HL-60 (cell line): ENCODE measurements around the gene KCNQ1.

ENCODE experiments used
- DNase-seq, 2 experiments: peaks; one replicate each; pipeline ENCODE4 v3.0.0-alpha.2; 2010 to 2020; ENCODE audit warnings: low read depth in 1 of 2, low spot score in 1 of 2
- H3K27ac ChIP-seq: fragments of 250-450 bp; sonication (Bioruptor Pico); replicated peaks from 2 replicates; pipeline ENCODE4 v1.5.1; 2020; ENCODE audit warnings: mild to moderate bottlenecking, moderate library complexity
- H3K27me3 ChIP-seq: fragments of 250-450 bp; sonication (Bioruptor Pico); 2 replicates; pipeline ENCODE4 v1.5.1; 2021; ENCODE audit warnings: mild to moderate bottlenecking, moderate library complexity; ENCODE audit not compliant: insufficient read depth, poor library complexity, severe bottlenecking
- H3K4me3 ChIP-seq: replicated peaks from 2 replicates; pipeline ENCODE4 v1.5.1; 2011; ENCODE audit warnings: mild to moderate bottlenecking, control low read depth, low read length; ENCODE audit not compliant: insufficient read depth
- GABPA ChIP-seq: IDR thresholded peaks from 2 replicates; pipeline ENCODE4 v1.6.1; 2012; ENCODE audit warnings: low read depth
- POLR2AphosphoS5 ChIP-seq: IDR thresholded peaks from 2 replicates; pipeline ENCODE4 v1.6.1; 2012; ENCODE audit warnings: low read depth
- SPI1 ChIP-seq: IDR thresholded peaks from 2 replicates; pipeline ENCODE4 v1.6.1; 2012; ENCODE audit warnings: low read depth, mild to moderate bottlenecking, borderline replicate concordance
- TF ChIP-seq, protein P1 (sequence below): IDR thresholded peaks from one replicate; pipeline ENCODE4 v1.5.1; 2011; ENCODE audit warnings: low read length, control low read depth, inconsistent platforms; ENCODE audit not compliant: insufficient read depth
- TF ChIP-seq, protein P2 (sequence below): IDR thresholded peaks from 2 replicates; pipeline ENCODE4 v1.6.1; 2012; ENCODE audit warnings: low read depth; ENCODE audit not compliant: insufficient replicate concordance

The KCNQ1 gene

DNA sequence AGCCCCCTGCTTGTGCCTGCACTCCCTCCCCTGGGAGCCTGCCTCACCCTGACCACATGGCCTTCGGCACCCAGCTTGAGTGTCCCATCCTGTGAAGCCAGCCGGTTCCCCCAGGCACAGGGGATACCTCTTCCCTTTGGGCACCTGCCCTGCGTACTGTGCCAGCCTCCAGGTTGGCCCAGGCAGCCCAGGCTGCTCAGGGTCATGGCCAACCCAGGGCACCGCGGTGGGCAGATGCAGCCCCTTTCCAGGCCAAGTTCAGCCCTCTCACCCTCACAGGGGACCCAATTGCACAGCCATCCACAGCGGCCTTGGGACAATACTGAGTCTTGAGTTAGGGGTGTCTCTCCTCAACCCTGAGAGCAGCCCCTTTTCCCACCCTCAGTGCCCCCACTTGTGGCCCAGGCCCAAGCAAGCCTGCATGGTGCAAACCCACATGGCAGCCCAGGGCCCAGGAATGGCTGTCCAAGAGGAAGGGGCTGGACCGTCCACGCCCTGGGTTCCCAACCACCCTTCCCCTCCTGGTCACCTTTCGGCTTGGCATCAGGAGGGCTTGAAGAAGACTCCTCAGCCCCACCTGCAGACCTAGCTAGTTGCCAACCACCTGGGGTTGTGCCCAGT, 353.0 kb downstream of the KCNQ1 start:
- TF ChIP-seq POLR2AphosphoS5 (no peak), SPI1 (no peak), GABPA (no peak)
- TF ChIP-seq, protein P1, sequence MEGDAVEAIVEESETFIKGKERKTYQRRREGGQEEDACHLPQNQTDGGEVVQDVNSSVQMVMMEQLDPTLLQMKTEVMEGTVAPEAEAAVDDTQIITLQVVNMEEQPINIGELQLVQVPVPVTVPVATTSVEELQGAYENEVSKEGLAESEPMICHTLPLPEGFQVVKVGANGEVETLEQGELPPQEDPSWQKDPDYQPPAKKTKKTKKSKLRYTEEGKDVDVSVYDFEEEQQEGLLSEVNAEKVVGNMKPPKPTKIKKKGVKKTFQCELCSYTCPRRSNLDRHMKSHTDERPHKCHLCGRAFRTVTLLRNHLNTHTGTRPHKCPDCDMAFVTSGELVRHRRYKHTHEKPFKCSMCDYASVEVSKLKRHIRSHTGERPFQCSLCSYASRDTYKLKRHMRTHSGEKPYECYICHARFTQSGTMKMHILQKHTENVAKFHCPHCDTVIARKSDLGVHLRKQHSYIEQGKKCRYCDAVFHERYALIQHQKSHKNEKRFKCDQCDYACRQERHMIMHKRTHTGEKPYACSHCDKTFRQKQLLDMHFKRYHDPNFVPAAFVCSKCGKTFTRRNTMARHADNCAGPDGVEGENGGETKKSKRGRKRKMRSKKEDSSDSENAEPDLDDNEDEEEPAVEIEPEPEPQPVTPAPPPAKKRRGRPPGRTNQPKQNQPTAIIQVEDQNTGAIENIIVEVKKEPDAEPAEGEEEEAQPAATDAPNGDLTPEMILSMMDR: no peak
- no peak for DNase-seq
- Histone ChIP-seq H3K27ac (no peak overlapping the region), H3K27me3 (no peaks in the 10 kb centered on the region), H3K4me3 (no peak overlapping the region)

DNA sequence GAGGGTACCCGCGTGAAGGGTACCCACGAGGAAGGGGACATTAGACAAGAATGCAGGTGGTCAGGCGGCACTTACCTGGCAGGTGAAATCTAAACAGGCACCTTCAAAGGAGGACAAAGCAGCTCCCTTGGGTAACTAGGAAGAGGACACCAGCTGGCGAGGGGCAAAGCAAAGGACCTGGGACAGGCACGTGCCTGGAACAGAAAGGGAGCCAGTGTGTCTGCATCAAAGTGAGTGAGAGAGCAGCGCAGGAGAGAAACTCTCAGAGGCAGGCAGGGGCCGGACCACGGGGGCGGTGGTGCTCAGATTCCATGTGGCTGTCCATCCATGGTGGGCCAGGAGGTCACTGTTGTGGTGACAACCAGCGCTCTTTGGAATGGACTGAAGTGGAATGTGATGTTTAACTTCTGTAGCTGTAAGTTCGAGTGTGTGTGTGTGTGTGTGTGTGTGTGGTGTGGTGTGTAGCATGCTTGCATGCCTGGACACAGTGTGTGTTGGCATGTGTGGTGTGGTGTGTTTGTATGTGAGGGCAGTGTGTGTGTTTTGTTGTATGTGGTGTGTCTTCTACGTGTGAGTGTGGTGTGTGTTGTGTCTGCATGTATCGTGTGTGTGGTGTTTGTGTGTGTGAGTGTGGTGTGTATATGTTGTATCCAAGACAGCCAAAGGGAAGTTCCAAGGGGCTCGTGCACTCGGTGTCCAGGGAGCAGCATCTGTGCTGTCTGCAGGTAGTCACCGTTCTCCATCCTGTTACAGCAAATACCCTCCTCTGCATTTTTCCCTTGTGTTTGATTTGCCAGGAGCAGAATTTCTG, 354.3 kb downstream of the KCNQ1 start:
- TF ChIP-seq, protein P2, sequence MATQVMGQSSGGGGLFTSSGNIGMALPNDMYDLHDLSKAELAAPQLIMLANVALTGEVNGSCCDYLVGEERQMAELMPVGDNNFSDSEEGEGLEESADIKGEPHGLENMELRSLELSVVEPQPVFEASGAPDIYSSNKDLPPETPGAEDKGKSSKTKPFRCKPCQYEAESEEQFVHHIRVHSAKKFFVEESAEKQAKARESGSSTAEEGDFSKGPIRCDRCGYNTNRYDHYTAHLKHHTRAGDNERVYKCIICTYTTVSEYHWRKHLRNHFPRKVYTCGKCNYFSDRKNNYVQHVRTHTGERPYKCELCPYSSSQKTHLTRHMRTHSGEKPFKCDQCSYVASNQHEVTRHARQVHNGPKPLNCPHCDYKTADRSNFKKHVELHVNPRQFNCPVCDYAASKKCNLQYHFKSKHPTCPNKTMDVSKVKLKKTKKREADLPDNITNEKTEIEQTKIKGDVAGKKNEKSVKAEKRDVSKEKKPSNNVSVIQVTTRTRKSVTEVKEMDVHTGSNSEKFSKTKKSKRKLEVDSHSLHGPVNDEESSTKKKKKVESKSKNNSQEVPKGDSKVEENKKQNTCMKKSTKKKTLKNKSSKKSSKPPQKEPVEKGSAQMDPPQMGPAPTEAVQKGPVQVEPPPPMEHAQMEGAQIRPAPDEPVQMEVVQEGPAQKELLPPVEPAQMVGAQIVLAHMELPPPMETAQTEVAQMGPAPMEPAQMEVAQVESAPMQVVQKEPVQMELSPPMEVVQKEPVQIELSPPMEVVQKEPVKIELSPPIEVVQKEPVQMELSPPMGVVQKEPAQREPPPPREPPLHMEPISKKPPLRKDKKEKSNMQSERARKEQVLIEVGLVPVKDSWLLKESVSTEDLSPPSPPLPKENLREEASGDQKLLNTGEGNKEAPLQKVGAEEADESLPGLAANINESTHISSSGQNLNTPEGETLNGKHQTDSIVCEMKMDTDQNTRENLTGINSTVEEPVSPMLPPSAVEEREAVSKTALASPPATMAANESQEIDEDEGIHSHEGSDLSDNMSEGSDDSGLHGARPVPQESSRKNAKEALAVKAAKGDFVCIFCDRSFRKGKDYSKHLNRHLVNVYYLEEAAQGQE: no peak
- TF ChIP-seq GABPA (no peak), SPI1 (no peak)
- TF ChIP-seq, protein P1: no peak
- Histone ChIP-seq H3K4me3 (no peak overlapping the region), H3K27me3 (no peaks in the 10 kb centered on the region), H3K27ac (no peak overlapping the region)
- no peak for DNase-seq

DNA sequence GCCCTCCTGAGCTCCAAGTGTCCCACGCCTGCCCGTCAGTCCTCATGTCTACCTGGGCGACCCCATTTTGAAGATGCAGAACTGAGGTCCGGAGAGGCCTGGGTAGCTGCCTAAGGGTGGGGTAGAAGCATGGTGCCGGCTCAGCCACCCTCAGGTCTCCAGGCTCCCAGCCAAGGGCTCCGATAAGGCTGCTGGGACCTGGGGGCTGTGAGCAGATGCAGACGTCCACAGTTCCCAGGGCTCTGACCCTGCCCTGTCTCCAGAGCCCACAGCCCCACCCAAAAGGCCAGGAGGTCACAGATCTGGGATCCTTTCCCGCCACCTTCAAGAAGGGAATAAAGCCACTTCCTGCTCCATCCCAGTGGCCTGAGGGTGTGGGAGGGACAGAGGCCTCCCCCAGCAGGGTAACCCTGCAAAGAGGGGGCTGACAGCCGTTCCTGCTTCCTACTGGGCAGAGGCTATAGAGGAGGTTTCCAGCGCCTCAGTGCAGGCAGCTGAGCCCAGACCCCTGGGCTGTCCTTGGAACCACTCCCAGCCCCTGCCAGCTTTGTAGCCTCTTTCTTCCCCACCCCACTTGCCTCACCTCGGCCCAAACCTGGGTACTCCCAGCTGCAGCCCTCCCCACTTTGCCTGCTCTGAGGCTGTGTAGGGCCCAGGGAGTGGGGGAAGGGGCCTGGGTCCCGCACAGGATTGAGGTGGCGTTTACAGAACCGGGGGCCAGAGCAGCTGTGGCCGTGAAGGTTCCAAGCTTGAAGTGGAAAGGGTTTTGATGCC, 355.3 kb downstream of the KCNQ1 start:
- Histone ChIP-seq H3K27ac (no peak overlapping the region), H3K27me3 (no peaks in the 10 kb centered on the region), H3K4me3 (no peak overlapping the region)
- TF ChIP-seq, protein P2: no peak
- TF ChIP-seq GABPA (no peak), POLR2AphosphoS5 (no peak), SPI1 (no peak)
- TF ChIP-seq, protein P1: no peak
- no peak for DNase-seq
